SK-N-SH treated with all-trans-retinoic acid at 6 μM for 48 hours (cell line): ENCODE data around the gene COL6A5.
"Not testable (repeated sequence)": the region's sequence is repeated elsewhere in the genome, so short reads cannot be mapped to it uniquely, and the experiment has no call there.

Source experiments
- ATAC-seq: fragments of 200-7000 bp; cut with Tn5 transposase; 3 replicates; pipeline ENCODE4 v1.9.1; 2020; ENCODE audit warnings: mild to moderate bottlenecking, moderate library complexity
- BACH2 ChIP-seq: fragments of 250-450 bp; sonication (Bioruptor Pico); IDR thresholded peaks from 2 replicates; pipeline ENCODE4 v1.9.0; 2021; ENCODE audit warnings: mild to moderate bottlenecking, borderline replicate concordance
- CSDC2 ChIP-seq: fragments of 250-450 bp; sonication (Bioruptor Pico); IDR thresholded peaks from 2 replicates; pipeline ENCODE4 v1.5.0; 2020; ENCODE audit warnings: mild to moderate bottlenecking, moderate library complexity
- CSRNP3 ChIP-seq: fragments of 250-450 bp; sonication (Bioruptor Pico); IDR thresholded peaks from 2 replicates; pipeline ENCODE4 v1.5.1; 2021; ENCODE audit warnings: mild to moderate bottlenecking, moderate library complexity
- ESRRG ChIP-seq: fragments of 250-450 bp; sonication (Bioruptor Pico); IDR thresholded peaks from 2 replicates; pipeline ENCODE4 v1.6.1; 2021; ENCODE audit warnings: mild to moderate bottlenecking
- GLIS3 ChIP-seq: fragments of 250-450 bp; sonication (Bioruptor Pico); IDR thresholded peaks from 2 replicates; pipeline ENCODE4 v1.5.0; 2020; ENCODE audit warnings: mild to moderate bottlenecking, moderate library complexity
- ISL1 ChIP-seq: fragments of 250-450 bp; sonication (Bioruptor Pico); IDR thresholded peaks from 2 replicates; pipeline ENCODE4 v2.1.2; 2022; ENCODE audit warnings: mild to moderate bottlenecking, moderate library complexity
- PPARA ChIP-seq: fragments of 250-450 bp; sonication (Bioruptor Pico); IDR thresholded peaks from 2 replicates; pipeline ENCODE4 v1.5.0; 2020; ENCODE audit warnings: mild to moderate bottlenecking, borderline replicate concordance
- RARB ChIP-seq: fragments of 250-450 bp; sonication (Bioruptor Pico); IDR thresholded peaks from 2 replicates; pipeline ENCODE4 v1.8.0; 2021; ENCODE audit warnings: mild to moderate bottlenecking, moderate library complexity
- SNAI2 ChIP-seq: fragments of 250-450 bp; sonication (Bioruptor Pico); IDR thresholded peaks from 2 replicates; pipeline ENCODE4 v1.5.0; 2020; ENCODE audit warnings: mild to moderate bottlenecking, moderate library complexity
- TOX ChIP-seq: fragments of 250-450 bp; sonication (Bioruptor Pico); IDR thresholded peaks from 2 replicates; pipeline ENCODE4 v1.8.0; 2021; ENCODE audit warnings: mild to moderate bottlenecking, moderate library complexity, borderline replicate concordance
- ZFP3 ChIP-seq: fragments of 250-450 bp; sonication (Bioruptor Pico); IDR thresholded peaks from 2 replicates; pipeline ENCODE4 v1.5.0; 2020; ENCODE audit warnings: mild to moderate bottlenecking, moderate library complexity
- ZNF70 ChIP-seq: fragments of 450-650 bp; formaldehyde crosslinking; IDR thresholded peaks from 2 replicates; pipeline ENCODE4 v1.5.0; 2020; ENCODE audit warnings: mild to moderate bottlenecking, moderate library complexity
- ZNF8 ChIP-seq: fragments of 450-650 bp; formaldehyde crosslinking; IDR thresholded peaks from 2 replicates; pipeline ENCODE4 v1.5.0; 2020; ENCODE audit warnings: mild to moderate bottlenecking, moderate library complexity
- TF ChIP-seq, protein P1 (sequence below): fragments of 250-450 bp; sonication (Bioruptor Pico); IDR thresholded peaks from 2 replicates; pipeline ENCODE4 v1.5.0; 2020; ENCODE audit warnings: mild to moderate bottlenecking, moderate library complexity
- TF ChIP-seq, protein P2 (sequence below): fragments of 250-450 bp; sonication (Bioruptor Pico); IDR thresholded peaks from 2 replicates; pipeline ENCODE4 v1.8.0; 2020; ENCODE audit warnings: mild to moderate bottlenecking, moderate library complexity, borderline replicate concordance
- TF ChIP-seq, protein P3 (sequence below): fragments of 250-450 bp; sonication (Bioruptor Pico); IDR thresholded peaks from 2 replicates; pipeline ENCODE4 v1.8.0; 2021; ENCODE audit warnings: low read depth, mild to moderate bottlenecking, moderate library complexity, borderline replicate concordance

COL6A5 gene

DNA sequence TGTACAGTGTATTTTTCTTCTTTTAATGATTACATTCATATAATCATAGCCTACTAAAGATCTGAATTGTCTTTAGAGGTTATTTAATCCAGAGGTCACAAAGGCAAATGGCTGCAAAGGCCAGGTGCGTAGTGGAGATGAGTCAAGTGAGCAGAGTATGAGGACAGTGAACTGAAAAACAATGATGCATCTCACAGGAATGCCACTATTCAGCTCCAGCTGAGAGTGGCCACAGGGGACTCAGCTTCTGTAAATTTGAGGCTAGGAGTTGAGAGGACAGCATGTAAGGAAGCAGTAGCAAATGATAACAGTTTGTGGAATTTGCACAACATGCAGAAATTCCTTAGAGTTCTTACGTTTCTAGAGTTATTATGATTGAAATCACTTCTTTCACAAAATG lies 50.4 kb downstream of the COL6A5 start:
- TF ChIP-seq ESRRG (CRISPR knock-in tag) (no peak), CSRNP3 (CRISPR knock-in tag) (no peak), ISL1 (no peak)
- TF ChIP-seq, protein P1, sequence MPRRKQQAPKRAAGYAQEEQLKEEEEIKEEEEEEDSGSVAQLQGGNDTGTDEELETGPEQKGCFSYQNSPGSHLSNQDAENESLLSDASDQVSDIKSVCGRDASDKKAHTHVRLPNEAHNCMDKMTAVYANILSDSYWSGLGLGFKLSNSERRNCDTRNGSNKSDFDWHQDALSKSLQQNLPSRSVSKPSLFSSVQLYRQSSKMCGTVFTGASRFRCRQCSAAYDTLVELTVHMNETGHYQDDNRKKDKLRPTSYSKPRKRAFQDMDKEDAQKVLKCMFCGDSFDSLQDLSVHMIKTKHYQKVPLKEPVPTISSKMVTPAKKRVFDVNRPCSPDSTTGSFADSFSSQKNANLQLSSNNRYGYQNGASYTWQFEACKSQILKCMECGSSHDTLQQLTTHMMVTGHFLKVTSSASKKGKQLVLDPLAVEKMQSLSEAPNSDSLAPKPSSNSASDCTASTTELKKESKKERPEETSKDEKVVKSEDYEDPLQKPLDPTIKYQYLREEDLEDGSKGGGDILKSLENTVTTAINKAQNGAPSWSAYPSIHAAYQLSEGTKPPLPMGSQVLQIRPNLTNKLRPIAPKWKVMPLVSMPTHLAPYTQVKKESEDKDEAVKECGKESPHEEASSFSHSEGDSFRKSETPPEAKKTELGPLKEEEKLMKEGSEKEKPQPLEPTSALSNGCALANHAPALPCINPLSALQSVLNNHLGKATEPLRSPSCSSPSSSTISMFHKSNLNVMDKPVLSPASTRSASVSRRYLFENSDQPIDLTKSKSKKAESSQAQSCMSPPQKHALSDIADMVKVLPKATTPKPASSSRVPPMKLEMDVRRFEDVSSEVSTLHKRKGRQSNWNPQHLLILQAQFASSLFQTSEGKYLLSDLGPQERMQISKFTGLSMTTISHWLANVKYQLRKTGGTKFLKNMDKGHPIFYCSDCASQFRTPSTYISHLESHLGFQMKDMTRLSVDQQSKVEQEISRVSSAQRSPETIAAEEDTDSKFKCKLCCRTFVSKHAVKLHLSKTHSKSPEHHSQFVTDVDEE = no peak
- ATAC-seq = no peak

DNA sequence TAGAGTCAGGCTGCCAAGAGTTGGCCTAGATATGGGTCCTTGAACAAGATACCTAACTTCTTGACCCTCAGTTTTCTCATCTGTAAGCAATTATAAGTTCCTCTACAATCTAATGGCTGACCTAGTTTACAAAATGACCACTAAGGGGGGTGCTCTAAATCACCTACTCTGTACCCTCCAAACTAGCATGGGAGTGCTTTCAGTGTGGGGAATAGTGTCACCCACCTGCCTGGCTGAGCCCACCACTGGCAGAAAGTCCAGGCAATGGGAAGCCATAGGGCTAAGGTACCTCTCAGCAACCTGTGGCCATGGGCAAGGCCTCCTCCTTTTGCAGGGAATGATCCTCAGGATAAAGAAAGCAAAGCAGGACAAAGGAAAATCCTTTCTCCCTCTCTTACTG lies 58.9 kb downstream of the COL6A5 start:
- ATAC-seq = no peak
- TF ChIP-seq BACH2 (CRISPR knock-in tag) (no peak), ISL1 (no peak)

GRCh38 chr3:130405956-130406355 lies 60.5 kb downstream of the COL6A5 start:
- ATAC-seq = no peak
- TF ChIP-seq, protein P2, sequence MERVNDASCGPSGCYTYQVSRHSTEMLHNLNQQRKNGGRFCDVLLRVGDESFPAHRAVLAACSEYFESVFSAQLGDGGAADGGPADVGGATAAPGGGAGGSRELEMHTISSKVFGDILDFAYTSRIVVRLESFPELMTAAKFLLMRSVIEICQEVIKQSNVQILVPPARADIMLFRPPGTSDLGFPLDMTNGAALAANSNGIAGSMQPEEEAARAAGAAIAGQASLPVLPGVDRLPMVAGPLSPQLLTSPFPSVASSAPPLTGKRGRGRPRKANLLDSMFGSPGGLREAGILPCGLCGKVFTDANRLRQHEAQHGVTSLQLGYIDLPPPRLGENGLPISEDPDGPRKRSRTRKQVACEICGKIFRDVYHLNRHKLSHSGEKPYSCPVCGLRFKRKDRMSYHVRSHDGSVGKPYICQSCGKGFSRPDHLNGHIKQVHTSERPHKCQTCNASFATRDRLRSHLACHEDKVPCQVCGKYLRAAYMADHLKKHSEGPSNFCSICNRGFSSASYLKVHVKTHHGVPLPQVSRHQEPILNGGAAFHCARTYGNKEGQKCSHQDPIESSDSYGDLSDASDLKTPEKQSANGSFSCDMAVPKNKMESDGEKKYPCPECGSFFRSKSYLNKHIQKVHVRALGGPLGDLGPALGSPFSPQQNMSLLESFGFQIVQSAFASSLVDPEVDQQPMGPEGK (CRISPR knock-in tag) = no peak
- TF ChIP-seq BACH2 (CRISPR knock-in tag) (no peak), RARB (CRISPR knock-in tag) (no peak), PPARA (CRISPR knock-in tag) (no peak)
- TF ChIP-seq, all 23 proteins: peak for 0

DNA sequence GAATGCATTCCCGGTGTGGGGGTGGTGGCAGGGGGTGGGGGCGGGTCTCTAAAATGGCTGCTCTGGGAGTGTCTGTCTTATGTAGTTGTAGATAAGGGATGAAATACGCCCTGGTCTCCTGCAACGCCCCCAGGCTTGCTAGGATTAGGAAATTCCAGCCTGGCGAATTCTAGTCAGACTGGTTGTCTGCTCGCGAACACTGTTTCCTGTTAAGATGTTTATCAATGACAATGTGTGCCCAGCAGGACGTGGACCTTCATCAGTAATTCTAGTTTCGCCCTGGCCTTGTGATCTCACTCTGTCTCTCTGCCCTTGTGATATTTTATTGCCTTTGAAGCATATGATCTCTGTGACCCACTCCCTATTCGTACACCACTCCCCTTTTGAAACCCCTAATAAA lies 62.8 kb downstream of the COL6A5 start:
- not testable (repeated sequence) for ATAC-seq

DNA sequence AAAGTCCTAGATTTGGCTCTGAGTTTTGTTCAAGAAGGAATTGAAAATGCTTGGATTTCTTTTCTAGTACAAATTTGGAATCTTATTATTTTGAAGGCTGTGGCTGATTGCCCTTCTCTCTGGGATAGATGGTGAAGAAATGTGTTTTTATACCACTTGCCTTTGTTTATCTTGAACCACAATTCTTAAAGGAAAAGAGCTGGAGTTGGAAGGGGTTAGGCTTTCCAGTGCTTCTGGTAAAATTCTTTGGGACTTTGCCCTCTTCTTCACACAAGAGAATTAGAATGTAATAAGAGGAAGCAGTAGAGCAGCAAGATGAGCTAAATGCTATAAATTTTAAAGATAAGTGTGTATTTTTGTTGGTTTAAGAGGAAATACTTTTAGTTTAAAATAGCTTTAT lies 65.8 kb downstream of the COL6A5 start:
- TF ChIP-seq ESRRG (CRISPR knock-in tag) (no peak), ZFP3 (no peak), PPARA (CRISPR knock-in tag) (no peak), CSDC2 (CRISPR knock-in tag) (no peak)
- TF ChIP-seq, protein P3, sequence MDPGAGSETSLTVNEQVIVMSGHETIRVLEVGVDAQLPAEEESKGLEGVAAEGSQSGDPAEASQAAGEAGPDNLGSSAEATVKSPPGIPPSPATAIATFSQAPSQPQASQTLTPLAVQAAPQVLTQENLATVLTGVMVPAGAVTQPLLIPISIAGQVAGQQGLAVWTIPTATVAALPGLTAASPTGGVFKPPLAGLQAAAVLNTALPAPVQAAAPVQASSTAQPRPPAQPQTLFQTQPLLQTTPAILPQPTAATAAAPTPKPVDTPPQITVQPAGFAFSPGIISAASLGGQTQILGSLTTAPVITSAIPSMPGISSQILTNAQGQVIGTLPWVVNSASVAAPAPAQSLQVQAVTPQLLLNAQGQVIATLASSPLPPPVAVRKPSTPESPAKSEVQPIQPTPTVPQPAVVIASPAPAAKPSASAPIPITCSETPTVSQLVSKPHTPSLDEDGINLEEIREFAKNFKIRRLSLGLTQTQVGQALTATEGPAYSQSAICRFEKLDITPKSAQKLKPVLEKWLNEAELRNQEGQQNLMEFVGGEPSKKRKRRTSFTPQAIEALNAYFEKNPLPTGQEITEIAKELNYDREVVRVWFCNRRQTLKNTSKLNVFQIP = no peak
- no peak for ATAC-seq

DNA sequence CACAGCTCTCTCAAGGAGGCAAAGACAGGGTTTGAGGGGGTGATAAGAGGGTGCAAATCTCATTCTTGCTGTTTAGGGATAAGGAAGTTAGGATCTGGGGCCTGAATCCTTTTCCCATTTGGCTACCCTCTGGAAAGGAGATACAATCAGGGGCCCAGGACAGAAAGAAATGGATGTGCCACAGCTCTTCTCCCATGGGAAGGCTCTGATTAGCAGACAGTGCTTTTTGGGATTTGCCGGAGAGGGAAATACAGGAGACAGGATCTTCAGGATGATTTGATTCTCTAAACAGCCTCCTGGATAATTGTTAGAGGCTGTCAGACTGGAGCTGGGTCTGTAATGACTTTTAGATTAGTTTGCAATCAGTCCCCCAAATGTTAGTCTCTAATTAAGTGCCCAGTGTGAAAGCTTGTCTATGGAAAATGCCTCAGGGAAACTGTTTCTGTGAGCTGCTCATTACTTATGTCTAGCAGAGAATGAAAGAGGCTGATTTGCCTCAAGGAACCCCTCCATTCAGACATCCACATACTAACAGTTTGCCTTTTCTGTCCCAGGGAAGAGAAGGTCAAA lies 67.6 kb downstream of the COL6A5 start:
- no peak for ATAC-seq

More for the DNA sequence above, 67.6 kb downstream of the COL6A5 start:
- TF ChIP-seq CSDC2 (CRISPR knock-in tag) = no peak
- no peak for TF ChIP-seq ZFP3
- TF ChIP-seq, protein P3 = no peak
- TF ChIP-seq, protein P2 (CRISPR knock-in tag) = no peak
- TF ChIP-seq BACH2 (CRISPR knock-in tag) = no peak
- TF ChIP-seq ZNF8 (CRISPR knock-in tag) = no peak
- no peak for TF ChIP-seq SNAI2 (CRISPR knock-in tag)
- no peak for TF ChIP-seq GLIS3 (CRISPR knock-in tag)
- TF ChIP-seq TOX (CRISPR knock-in tag) = no peak
- TF ChIP-seq ISL1 = no peak
- TF ChIP-seq ZNF70 = no peak
- TF ChIP-seq ESRRG (CRISPR knock-in tag) = no peak
- TF ChIP-seq, all 23 proteins: peak for 0
